Fibroblast of skin of scalp (primary cell): Measurements from ENCODE around the gene EXOC4.
A peak's percentile ranks its signal among the peaks of the same experiment; 100 is the strongest.

Source experiments
- DNase-seq: peaks from one replicate; pipeline ENCODE4 v3.0.0-alpha.2; 2013

Gene EXOC4

GRCh38 chr7:133501771-133502170 is 248.9 kb downstream of the EXOC4 start:
- no peak for DNase-seq

- DNase-seq: no peak
These were observed 249.6 kb downstream of the EXOC4 start for GRCh38 chr7:133502498-133502897.

- peak; percentile 7 for DNase-seq
These were observed 250.1 kb downstream of the EXOC4 start for GRCh38 chr7:133502972-133503371.

GRCh38 chr7:133504825-133505224 is 251.9 kb downstream of the EXOC4 start:
- peak; percentile 7 for DNase-seq

- no peak for DNase-seq
These were observed 256.9 kb downstream of the EXOC4 start for GRCh38 chr7:133509822-133510221.

- DNase-seq: no peak
These were observed 257.6 kb downstream of the EXOC4 start for GRCh38 chr7:133510326-133511055.

- no peak for DNase-seq
These were observed 258.4 kb downstream of the EXOC4 start for GRCh38 chr7:133511252-133511651.

- no peak for DNase-seq
These were observed 258.8 kb downstream of the EXOC4 start for GRCh38 chr7:133511708-133512107.

GRCh38 chr7:133512560-133512959 is 259.7 kb downstream of the EXOC4 start:
- peak; percentile 61 for DNase-seq

- DNase-seq: peak; percentile 46
These were observed 260.7 kb downstream of the EXOC4 start for GRCh38 chr7:133513608-133514007.

GRCh38 chr7:133514551-133514950 is 261.7 kb downstream of the EXOC4 start:
- DNase-seq: no peak

- no peak for DNase-seq
These were observed 264.9 kb downstream of the EXOC4 start for GRCh38 chr7:133517766-133518165.

GRCh38 chr7:133518718-133519117 is 265.8 kb downstream of the EXOC4 start:
- no peak for DNase-seq

- no peak for DNase-seq
These were observed 267.4 kb downstream of the EXOC4 start for GRCh38 chr7:133520248-133520647.

- no peak for DNase-seq
These were observed 269.6 kb downstream of the EXOC4 start for GRCh38 chr7:133522501-133522900.

- no peak for DNase-seq
These were observed 275.9 kb downstream of the EXOC4 start for GRCh38 chr7:133528796-133529195.

- DNase-seq: no peak
These were observed 277.0 kb downstream of the EXOC4 start for GRCh38 chr7:133529861-133530260.

GRCh38 chr7:133530682-133531081 is 277.8 kb downstream of the EXOC4 start:
- peak; percentile 88 for DNase-seq

- DNase-seq: no peak
These were observed 281.9 kb downstream of the EXOC4 start for GRCh38 chr7:133534816-133535215.

GRCh38 chr7:133535308-133535707 is 282.4 kb downstream of the EXOC4 start:
- DNase-seq: no peak

- no peak for DNase-seq
These were observed 283.6 kb downstream of the EXOC4 start for GRCh38 chr7:133536450-133536849.

- peak; percentile 30 for DNase-seq
These were observed 286.1 kb downstream of the EXOC4 start for GRCh38 chr7:133539016-133539415.

GRCh38 chr7:133540096-133540860 is 287.4 kb downstream of the EXOC4 start:
- no peak for DNase-seq

- no peak for DNase-seq
These were observed 289.4 kb downstream of the EXOC4 start for GRCh38 chr7:133542209-133542780.
